ENCODE data around the gene TOR1B. TPM values are rescaled to one million over a fixed set of nuclear protein-coding genes. Genes with fewer than 3 reads are reported as not detected.

Gene TOR1B
- total RNA-seq, 1 experiment from 2014 or later, result 19.0 TPM

- peak; percentile 95 for TF ChIP-seq POLR2AphosphoS5 (IDR thresholded peaks at IDR 0.05; ENCODE audit: low read depth, low read length)
- TF ChIP-seq JUND (IDR thresholded peaks at IDR 0.05), result no peak
- no peak for TF ChIP-seq CTCF (IDR thresholded peaks at IDR 0.05 in 2 of 3, conservative IDR thresholded peaks at IDR 0.05 in 1 of 3; ENCODE audit: borderline replicate concordance in 1 of 3, insufficient read depth in 1 of 3, low read depth in 2 of 3, low read length in 2 of 3)
- no peak for TF ChIP-seq SRF (IDR thresholded peaks at IDR 0.05; ENCODE audit: low read depth)
- peak; percentile 52; the same call in 1 of the 2 replicates for TF ChIP-seq ZFX (IDR thresholded peaks at IDR 0.05)
These were observed at the start of gene TOR1B (continued) for GRCh38 chr9:129802833-129803675.

GRCh38 chr9:129755151-129755550 lies 47.8 kb upstream of the TOR1B start:
- H3K4me3 ChIP-seq (replicated peaks in 1 of 2; ENCODE audit: low read depth in 1 of 2, low read length in 2 of 2), result no peak overlapping the region
- no peaks in the 10 kb centered on the region for H4K20me1 ChIP-seq (ENCODE audit: insufficient read depth)
- no peak overlapping the region for H3K4me2 ChIP-seq (ENCODE audit: low read length)
- no TSS peak for BruUV-seq (replicated peaks)
- ChIA-PET RAD21 (ENCODE audit: low non-redundant PET in 1 of 2, low total read pairs in 2 of 2, uncharacterized antibody in 2 of 2, unreplicated experiment in 2 of 2) (no interaction called here), POLR2A (no interaction called here), CTCF (no interaction called here)
- H3K79me2 ChIP-seq (ENCODE audit: insufficient read depth, low read length), result no peaks in the 10 kb centered on the region
- intact Hi-C loops (cut with micrococcal nuclease), result no loop called here
- no peak overlapping the region for H3K9ac ChIP-seq (ENCODE audit: low read length)
- H3K9me3 ChIP-seq (ENCODE audit: control insufficient read depth in 1 of 2, insufficient read depth in 1 of 2, low read depth in 1 of 2, low read length in 2 of 2), result no peaks in the 10 kb centered on the region
- DNase-seq (ENCODE audit: low read depth, low spot score) (no peak), ATAC-seq (no peak)
- TF ChIP-seq CBX3 (IDR thresholded peaks at IDR 0.05; ENCODE audit: low read depth) (no peak), ZFX (IDR thresholded peaks at IDR 0.05) (no peak), ELF1 (IDR thresholded peaks at IDR 0.05; ENCODE audit: borderline replicate concordance, low read depth) (no peak)
- no peaks in the 10 kb centered on the region for H3K36me3 ChIP-seq (ENCODE audit: control insufficient read depth in 1 of 2, insufficient read depth in 2 of 2, low read length in 2 of 2)
- no peak overlapping the region for H2AFZ ChIP-seq (ENCODE audit: low read depth, low read length, poor library complexity, severe bottlenecking)
- no peaks in the 10 kb centered on the region for H3K9me2 ChIP-seq (ENCODE audit: insufficient read depth)
- H3K27ac ChIP-seq (ENCODE audit: low read depth, low read length), result no peak overlapping the region
- H3K4me1 ChIP-seq (ENCODE audit: control insufficient read depth in 1 of 2, insufficient read depth in 2 of 2, low read length in 2 of 2), result peaks cover 28 to 42% of the 10 kb centered on the region in 2 experiments
- H3K27me3 ChIP-seq (ENCODE audit: insufficient read depth, low read length), result no peaks in the 10 kb centered on the region
